ENCODE results near the gene RIT1. TPM values are rescaled to one million over a fixed set of nuclear protein-coding genes. Genes with fewer than 3 reads are reported as not detected.
A peak's percentile ranks its signal among the peaks of the same experiment; 100 is the strongest.
"Not testable (repeated sequence)": the region's sequence is repeated elsewhere in the genome, so short reads cannot be mapped to it uniquely, and the experiment has no call there.

Gene RIT1
- polyA plus RNA-seq, 3 donors = 53.2 to 60.9 (median 54.4) TPM

DNA sequence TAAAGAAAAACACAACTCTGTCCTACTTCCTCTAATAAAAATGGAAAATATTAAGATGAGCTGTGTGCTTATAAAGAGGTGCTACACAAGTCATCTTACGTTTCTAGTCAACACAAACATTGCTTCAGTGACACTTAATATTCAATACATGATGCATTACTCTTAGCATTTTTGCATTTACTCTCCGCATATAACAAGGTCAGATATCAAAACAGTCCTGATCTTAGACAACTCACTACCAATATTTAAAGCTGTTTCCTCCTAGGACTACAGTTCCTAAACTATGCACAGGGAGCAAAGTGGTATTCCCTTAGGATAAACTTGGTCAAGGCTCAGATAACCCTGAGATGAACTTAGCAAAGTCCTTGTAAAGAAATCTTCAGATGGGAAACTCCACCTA, 12.3 kb downstream of the RIT1 start:
- DNase-seq = no peak

DNA sequence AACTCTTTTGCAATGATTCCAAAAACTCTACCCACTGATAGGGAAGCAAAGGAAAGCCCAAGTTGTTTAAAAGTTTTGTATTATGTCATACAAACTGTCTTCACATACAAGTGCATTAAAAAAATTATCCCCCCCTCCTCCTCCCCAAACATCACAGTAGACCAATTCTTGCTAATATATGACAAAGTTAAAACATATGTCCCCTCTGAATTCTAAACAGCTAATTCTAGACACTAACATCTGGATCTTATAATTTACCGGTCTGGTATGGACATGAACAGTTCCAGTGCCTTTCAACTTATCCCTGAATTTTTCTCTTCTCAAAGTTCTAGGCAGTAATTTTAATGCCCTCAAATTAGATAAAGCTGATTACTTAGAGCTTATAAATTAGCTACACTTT, 13.4 kb downstream of the RIT1 start:
- no peak for DNase-seq

DNA sequence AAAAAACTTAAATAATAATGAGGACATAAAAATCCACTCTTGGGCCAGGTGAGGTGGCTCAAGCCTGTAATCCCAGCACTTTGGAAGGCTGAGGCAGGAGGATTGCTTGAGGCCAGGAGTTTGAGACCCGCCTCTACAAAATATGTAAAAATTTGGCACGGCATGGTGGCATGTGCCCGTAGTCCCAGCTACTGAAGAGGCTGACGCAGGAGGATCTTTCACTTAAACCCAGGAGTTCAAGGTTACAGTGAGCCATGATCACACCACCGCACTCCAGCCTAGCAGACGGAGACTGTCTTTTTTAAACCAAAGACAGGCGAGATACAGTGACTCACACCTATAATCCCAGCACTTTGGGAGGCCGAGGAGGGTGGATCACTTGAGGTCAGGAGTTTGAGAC, 14.7 kb downstream of the RIT1 start:
- DNase-seq = not testable (repeated sequence)

DNA sequence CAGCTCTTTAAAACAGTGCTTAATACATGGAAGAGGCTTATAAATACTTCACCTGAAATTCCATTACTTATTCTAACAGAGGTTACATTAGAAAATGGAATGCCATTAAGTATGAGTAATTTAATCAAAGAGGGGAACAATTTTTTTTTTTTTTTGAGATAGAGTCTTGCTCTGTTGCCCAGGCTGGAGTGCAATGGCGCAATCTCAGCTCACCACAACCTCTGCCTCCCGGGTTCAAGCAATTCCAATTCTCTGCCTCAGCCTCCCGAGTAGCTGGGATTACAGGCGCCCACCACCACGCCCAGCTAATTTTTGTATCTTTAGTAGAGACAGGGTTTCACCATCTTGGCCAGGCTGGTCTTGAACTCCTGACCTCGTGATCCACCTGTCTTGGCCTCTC, 15.5 kb downstream of the RIT1 start:
- not testable (repeated sequence) for DNase-seq

DNA sequence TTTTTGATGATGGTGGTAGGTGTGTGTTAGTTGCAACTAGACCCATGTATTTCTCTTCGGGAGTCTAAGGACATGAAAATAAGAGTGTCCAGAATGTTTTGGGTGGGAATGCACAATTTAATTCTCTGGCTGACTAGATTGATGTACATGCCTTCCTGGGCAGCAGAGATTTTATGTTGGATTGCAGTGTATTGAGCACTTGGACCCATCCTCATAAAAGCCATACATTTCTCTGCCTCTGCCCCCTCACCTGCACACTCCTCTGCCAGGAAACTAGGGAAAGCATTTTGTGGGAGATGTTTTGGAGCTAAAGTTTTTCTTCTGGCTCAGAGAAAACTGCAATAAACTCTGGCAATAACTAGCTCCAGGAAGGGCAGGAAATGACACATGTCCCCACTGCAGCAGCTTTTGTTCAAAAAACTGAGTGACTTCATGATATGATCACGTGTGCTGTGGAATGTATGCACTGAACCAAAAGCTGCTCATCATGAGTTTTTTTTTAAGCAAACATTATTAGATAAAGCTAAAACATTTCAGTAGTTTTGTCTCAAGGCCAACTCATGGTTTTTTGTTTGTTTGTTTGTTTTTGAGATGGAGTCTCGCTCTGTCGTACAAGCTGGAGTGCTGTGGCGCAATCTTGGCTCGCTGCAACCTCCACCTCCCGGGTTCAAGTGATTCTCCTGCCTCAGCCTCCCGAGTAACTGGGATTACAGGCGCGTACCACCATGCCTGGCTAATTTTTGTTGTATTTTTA, 17.6 kb downstream of the RIT1 start:
- peak; percentile 38 for DNase-seq

DNA sequence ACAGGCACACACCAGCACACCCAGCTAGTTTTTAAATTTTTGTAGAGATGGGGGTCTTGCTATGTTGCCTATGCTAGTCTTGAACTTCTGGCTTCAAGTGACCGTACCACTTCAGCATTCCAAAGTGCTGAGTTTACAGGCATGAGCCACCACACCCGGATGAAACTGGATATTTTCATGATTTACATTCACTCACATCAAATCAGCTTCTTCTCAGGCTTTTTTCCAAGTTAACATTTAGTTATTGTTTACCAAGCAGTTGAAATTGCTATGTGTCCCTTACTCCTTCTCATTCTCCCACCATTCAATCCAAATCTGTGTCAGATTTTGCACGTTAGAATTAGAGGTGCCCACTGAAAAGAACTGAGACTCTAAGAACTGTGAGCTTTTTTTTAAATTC, 18.4 kb downstream of the RIT1 start:
- no peak for DNase-seq

DNA sequence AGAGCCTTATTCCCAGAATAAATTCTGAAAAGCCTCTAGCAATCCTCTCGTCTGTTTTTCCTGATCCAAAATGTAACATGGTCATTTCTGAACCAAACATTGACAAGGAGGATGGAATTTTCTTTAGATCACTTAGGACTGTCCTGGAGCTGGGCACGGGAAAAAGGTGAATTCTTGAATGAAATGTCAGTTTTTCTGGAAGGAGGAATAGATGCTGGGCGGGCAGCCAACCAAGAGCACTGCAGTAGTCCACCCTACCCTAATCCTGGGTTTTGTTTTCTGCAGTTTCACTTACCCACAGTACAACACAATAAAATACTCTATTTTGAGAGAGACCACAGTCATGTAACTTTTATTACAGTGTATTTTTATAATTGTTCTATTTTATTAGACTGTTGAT, 20.9 kb downstream of the RIT1 start:
- DNase-seq = no peak

DNA sequence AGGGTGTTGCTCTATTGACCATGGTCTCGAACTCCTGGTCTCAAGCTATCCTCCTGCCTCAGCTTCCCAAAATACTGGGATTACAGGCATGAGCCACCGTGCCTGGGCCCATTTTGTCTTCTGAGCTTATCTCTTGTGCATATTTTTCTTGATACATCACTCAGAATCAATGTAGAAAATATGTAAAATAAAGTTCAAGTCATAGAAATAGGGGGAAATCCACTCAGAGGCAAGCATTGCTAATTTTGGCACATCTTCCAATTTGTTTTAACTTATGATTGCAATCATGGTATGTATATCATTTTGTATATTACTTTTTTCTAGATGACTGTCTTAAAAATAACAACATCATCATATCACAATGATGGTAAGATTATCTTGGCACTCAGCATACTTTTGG, 21.6 kb downstream of the RIT1 start:
- no peak for DNase-seq

DNA sequence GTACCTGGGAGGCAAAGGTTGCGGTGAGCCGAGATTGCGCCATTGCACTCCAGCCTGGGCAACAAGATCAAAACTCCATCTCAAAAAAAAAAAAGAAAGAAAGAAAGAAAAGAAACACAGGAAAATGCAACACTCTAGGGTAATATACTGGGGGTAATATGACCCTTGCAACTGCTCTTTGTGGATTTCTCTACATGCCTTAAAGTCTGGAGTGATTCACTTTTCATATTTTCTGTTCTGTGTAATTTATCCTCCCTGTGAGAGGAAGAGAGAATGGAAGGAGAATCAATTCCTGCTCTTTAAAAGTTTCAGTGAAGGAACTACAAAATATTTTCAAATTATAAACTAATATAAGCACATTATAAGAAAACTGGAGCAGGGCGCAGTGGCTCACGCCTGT, 22.7 kb downstream of the RIT1 start:
- no peak for DNase-seq

DNA sequence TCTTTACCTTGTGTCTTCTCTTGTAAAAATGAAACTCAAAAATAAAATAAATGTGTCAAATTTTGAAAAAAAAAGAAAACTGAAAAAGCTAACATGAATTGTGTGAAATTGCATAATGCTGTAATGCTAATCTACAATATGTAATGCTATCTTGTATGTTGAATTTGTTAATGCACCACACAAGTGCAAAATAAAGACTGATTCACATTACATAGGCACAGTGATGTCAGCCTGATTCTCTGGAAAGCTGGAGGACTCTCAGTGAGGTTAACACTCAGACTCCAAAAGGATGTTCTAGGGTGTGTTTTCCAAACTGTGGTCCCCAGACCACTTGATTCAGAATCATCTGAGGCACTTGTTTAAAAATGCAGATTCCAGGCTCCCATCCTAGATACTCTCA, 26.2 kb downstream of the RIT1 start:
- DNase-seq = no peak

DNA sequence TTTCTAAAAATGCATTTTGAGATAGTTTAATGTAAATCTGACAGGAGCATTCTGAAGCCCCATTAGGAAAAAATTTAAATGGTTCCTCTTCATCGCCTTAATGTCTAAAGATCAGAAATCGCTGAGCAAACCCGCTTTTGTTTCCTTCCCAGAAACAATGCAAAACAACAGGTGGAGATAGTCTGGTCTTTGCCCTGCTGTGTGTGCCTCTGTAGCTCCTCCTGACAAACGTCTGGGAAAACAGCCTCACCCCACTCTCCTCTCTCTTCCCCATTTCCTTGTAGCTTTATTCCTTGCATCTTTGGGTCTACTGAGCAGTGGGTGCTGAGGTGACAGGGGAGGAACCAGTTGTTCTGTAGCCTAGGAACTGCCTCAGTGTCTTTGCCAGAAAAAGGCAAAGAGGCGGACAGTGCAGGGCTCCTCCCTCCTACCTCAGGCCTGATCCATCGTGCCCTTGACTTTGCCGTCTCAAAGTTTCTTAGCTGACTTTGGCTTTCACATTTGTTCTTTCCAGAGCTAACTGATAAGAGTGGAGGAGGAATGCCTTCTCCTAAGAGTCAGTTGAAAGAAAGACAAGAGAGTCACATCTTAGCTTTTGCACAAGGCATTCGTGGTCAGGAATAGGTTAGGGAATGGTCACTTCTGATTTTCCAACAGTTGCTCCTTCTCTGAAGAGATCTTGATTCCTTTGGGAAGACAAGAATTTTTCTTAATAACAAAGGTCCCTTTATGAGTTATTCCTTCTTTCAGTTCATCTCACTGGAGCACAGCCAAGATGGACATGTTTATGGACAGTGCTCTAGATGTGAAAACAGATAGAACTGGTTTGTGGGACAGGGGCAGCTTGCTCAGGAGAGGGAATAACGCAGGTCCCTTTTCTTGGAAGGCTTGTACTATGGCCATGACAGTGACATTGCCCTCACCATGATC, 26.9 kb downstream of the RIT1 start:
- no peak for DNase-seq

DNA sequence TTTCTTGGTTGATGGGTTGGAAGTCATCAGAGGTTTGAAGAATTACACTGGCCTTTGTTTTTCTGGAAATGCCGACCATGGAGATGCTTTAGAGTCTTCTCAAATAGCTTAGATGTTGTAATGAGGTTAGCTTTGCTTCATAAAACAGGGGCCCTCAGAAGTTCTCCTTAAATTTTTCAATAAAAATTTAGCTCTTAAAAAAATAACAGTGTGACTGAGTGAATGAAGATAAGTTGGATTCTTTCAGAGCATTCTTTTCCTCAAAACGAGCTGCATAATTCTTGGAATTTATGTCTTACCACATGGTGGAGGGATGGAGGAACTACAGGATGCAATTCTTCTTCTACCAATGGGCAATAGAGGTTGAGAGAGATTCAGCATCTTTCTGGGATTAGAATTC, 28.4 kb downstream of the RIT1 start:
- no peak for DNase-seq

DNA sequence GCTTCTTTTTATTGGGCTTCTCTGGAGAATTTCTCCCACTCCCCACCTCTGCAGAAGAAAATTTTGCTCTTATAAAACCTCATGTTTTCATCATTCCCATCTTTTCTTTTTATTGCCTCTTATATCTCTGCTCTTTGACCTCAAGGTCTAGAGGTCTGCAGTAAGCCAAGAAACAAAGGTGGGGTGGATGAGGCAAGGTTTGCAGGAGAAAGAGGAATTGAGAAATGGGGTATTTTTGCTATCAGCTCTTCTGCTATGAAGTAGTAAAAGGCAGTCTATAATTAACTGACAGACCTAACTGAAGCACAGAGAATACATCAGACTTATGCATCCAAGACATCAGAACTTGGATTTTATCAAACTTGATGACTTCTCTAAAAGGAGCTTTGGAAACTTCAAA, 28.9 kb downstream of the RIT1 start:
- no peak for DNase-seq

DNA sequence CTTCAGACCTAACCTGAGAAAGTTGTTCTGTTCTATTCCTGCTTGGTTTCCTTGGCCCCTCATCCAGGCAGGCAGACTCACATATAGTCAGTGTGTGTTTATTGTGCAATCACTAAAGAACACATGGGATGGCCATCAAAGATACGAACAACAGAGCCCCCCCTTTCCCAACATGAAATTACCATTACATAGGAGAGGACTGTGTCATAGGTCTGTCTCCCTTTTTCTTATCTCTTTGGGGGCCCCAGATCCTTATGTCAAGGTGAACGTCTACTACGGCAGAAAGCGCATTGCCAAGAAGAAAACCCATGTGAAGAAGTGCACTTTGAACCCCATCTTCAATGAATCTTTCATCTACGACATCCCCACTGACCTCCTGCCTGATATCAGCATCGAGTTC, 30.2 kb downstream of the RIT1 start:
- DNase-seq = no peak

DNA sequence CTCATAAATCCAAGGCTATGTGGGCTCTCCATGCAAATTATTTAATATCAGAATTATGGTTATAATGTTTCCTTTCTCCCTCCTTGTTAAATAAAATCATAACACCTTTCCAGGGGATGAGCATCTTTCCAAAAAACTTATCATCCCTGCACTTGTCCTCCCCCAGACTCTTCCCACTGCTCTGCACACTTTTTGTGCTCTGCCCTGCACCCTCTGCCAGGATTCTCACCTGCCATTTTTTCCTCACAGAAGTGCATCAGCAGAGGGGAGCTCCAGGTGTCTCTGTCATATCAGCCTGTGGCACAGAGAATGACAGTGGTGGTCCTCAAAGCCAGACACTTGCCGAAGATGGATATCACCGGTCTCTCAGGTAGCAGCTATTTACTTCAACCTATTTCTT, 30.9 kb downstream of the RIT1 start:
- no peak for DNase-seq

DNA sequence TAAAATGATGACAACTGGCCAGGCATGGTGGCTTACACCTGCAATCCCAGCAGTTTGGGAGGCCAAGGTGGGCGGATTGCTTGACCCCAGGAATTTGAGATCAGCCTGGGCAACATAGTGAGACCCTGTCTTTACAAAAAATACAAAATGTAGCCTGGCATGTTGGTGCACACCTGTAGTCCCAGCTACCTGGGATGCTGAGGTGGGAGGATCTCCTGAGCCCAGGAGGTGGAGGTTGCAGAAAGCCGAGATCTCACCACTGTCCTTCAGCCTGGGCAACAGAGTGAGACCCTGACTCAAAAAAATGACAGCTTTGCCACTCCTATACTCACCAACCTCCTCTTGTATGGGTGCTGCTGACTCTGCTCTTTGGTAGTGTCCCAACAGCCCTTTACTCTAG, 33.2 kb downstream of the RIT1 start:
- DNase-seq = no peak

DNA sequence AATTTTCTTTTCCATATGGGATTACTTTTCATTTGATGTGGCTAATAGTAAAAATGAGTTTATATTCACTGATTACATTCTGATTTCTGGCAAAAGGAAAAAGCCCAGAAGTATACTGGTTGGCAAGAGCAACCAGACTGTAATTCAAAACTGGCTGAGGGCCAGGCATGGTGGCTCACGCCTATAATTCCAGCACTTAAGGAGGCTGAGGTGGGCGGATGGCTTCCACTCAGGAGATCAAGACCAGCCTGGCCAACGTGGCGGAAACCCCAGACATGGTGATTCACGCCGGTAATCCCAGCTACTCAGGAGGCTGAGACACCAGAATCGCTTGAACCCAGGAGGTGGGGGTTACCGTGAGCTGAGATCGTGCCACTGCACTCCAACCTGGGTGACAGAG, 37.3 kb downstream of the RIT1 start:
- no peak for DNase-seq

DNA sequence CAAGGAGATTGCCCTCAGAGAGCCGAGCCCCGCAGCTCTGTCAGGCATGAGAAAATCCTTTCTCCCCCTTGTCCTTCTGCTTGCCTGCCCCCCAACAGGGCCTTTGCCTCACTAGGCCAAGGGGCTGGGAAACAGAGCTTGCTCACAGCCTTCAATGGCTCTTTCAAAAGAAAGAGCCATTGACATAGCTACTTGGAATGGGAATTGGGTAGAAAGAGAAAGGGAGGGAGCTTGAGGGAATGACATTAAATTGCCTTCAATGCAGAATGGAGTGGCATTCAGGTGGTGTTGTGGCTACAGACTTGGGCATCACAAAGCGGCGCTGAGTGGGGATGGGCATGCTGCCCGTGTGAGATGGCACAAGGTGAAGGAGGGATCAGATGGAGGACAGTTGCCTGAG, 38.6 kb downstream of the RIT1 start:
- no peak for DNase-seq

DNA sequence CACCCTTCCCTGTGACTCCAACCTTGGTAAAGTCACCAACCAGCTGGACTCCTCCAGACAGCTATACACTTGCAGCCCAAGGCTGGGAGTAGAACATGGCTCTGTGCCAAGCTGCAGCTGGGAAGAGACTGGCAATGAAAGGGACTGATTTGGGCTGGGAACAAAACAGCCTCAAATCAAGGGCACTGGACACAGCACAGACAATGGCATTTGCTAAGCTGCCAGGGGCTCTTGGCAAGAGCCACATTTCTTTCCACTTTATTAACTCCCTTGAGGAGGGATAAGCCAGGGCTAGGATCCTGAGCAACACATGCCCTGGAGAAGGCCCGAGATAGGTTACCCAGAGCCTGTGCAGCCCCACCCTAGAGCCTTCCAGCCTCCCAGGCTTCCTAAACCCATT, 39.8 kb downstream of the RIT1 start:
- DNase-seq = no peak

DNA sequence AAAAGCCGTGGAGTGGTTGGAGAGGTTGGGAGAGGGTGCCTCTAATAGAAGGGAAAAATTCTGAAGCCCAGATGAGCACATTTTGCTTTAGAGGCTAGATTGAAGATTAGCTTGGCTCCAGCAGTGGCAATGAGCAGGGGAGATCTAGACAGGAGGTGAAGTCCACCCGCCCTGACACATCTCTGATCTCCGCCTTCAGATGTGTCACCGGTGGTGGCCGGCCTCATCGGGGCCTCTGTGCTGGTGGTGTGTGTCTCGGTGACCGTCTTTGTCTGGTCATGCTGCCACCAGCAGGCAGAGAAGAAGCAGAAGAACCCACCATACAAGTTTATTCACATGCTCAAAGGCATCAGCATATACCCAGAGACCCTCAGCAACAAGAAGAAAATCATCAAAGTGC, 43.4 kb downstream of the RIT1 start:
- no peak for DNase-seq

DNA sequence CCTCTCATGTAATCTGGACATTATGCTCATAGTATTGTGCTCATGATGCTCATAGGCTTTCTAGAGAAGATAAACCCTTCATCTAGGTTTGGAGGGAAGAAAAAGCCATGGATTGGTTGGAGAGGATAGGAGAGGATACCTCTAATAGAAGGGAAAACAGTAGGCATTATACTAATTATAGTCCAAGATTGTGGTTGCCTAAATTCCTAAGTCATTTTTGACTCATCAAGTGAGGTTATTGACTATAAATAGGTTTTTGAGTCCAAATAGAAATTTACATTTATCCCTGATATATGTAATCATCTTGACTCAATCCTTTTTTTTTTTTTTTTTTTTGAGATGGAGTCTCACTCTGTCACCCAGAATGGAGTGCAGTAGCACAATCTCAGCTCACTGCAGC, 46.8 kb downstream of the RIT1 start:
- DNase-seq = no peak

DNA sequence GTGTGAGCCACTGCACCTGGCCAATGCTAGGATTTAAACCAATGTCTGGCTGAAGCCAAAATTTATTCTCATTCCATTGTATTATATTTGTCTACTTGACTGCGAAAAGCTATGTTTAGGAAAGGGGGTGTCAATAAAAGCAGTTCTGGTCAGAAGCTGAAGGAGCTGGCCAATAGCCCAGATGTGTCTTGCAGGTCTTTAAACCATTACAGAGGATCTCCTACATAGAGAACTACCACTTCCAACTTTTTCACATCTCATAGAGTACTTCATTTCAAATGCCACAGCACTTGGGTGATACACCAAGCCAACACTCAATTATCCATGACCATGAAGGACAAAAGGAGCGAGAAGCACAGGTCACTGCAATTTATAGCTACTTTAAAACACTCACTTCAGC, 49.3 kb downstream of the RIT1 start:
- DNase-seq = no peak

DNA sequence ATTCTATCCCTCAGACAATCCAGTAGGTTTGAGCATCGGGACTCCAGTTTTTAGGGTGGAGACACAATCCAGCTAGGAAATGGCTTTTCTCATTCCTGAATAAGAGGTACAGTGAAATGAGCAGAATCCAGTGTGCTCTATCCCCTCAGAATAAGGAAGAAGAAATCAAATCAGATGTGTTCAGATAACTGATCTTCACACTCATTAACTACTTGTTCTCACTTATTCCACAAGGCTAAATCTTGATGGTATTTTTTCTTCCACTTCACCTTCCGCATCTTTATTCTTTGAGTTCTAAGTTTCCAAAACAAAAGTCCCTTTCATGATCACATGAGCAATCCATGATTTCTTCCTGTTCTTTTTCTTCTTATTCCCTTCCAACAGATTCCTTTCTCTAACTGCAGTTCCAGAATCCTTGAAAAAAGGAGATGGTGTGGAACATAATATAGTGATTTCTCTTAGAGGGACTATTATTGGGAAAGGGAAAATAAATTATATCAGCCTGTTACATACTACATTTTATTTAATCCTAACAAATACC, 50.1 kb downstream of the RIT1 start:
- DNase-seq = no peak
